ENCODE data around the gene UBE2H. TPM values are rescaled to one million over a fixed set of nuclear protein-coding genes. Genes with fewer than 3 reads are reported as not detected.

The UBE2H gene
- total RNA-seq, 1 experiment from 2014 or later = 75.1 TPM

DNA sequence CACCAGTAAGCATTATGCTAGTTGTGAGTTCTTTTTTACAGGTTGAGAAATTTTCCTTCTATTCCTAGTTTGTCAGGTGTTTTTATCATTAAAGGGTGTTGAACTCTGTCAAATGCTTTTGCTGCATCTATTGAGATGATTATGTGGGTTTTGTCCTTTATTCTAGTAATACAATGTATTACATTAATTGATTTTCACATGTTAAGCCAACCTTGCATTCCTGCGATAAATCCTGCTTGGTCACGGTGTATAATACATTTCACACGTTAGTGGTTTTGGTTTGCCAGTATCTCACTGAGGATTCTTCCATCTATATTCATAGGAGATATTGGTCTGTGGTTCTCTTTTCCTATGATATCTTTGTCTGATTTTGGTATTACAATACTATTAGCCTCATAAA, 136.0 kb downstream of the UBE2H start:
- H2BK5ac ChIP-seq (ENCODE audit: insufficient read length, low read length) = no peak overlapping the region
- WGBS (ENCODE audit: extremely low coverage, insufficient read length, low lambda C conversion rate) = no CpG with 5 or more reads among the region's 3 CpGs
- H4K20me1 ChIP-seq (ENCODE audit: control insufficient read depth, insufficient read depth, insufficient read length) = no peaks in the 10 kb centered on the region
- H2AK5ac ChIP-seq (ENCODE audit: insufficient read length, low read length) = no peak overlapping the region
- H2BK20ac ChIP-seq (ENCODE audit: low read depth, low read length, poor library complexity, severe bottlenecking) = no peak overlapping the region
- no peak overlapping the region for H4K8ac ChIP-seq (replicated peaks; ENCODE audit: insufficient read length, low read depth, low read length)
- H3K4ac ChIP-seq (ENCODE audit: low read depth, low read length) = no peak overlapping the region
- H3K18ac ChIP-seq (ENCODE audit: insufficient read length, low read depth, low read length) = no peak overlapping the region
- H3K27ac ChIP-seq (ENCODE audit: insufficient read length, low read depth, low read length) = no peak overlapping the region
- no peaks in the 10 kb centered on the region for H3K79me2 ChIP-seq (ENCODE audit: insufficient read depth, low read length)
- H3K27me3 Mint-ChIP-seq (ENCODE audit: low read depth) = peaks cover 2% of the 10 kb centered on the region
- no peak overlapping the region for H3K4me3 Mint-ChIP-seq
- H4K5ac ChIP-seq (ENCODE audit: insufficient read length, low read depth, low read length) = no peak overlapping the region
- no peak overlapping the region for H3K23ac ChIP-seq (ENCODE audit: insufficient read length, low read depth, low read length)
- no peak overlapping the region for H3T11ph ChIP-seq (ENCODE audit: low read length)
- H3K27me3 ChIP-seq (ENCODE audit: insufficient read depth, low read length) = no peaks in the 10 kb centered on the region
- no peak overlapping the region for H2AFZ ChIP-seq (ENCODE audit: low read length)
- no peak overlapping the region for H2BK12ac ChIP-seq (ENCODE audit: insufficient read length, low read depth, low read length)
- H4K91ac ChIP-seq (ENCODE audit: insufficient read length, low read depth, low read length) = no peak overlapping the region
- peaks cover 0 to 8% of the 10 kb centered on the region in 2 experiments; a peak in 1 of 4 replicates for H3K4me1 Mint-ChIP-seq
- no peak overlapping the region for H3K4me2 ChIP-seq (ENCODE audit: insufficient read depth, insufficient read length, low read length)
- H3K23me2 ChIP-seq (ENCODE audit: insufficient read length, low read depth, low read length, poor library complexity, severe bottlenecking) = no peaks in the 10 kb centered on the region
- H3K4me1 ChIP-seq (ENCODE audit: insufficient read depth, low read length) = no peaks in the 10 kb centered on the region
- H3K36me3 Mint-ChIP-seq (ENCODE audit: insufficient read depth in 1 of 3, low read depth in 3 of 3) = peaks cover 0 to 3% (median 1%) of the 10 kb centered on the region in 3 experiments; a peak in 4 of 7 replicates
- no peak overlapping the region for H2BK120ac ChIP-seq (ENCODE audit: low read depth, low read length, poor library complexity, severe bottlenecking)
- DNase-seq = no peak
- H3K56ac ChIP-seq (ENCODE audit: insufficient read length, low read depth, low read length) = no peak overlapping the region
- H3K9ac ChIP-seq (ENCODE audit: extremely low read depth, insufficient read length, low read length) = no peak overlapping the region
- H3K14ac ChIP-seq (ENCODE audit: insufficient read depth, low read length) = no peak overlapping the region
- no peak overlapping the region for H2BK15ac ChIP-seq (ENCODE audit: low read depth, low read length)
- no peaks in the 10 kb centered on the region for H3K79me1 ChIP-seq (ENCODE audit: insufficient read depth, low read depth, low read length, poor library complexity, severe bottlenecking)
- no peaks in the 10 kb centered on the region for H3K9me3 ChIP-seq (ENCODE audit: control insufficient read depth, low read depth, low read length)
- H3K9me3 Mint-ChIP-seq = peaks cover 5 to 9% of the 10 kb centered on the region in 2 experiments; a peak in 4 of 5 replicates
- no peak overlapping the region for H3K27ac Mint-ChIP-seq
- TF ChIP-seq, protein P1, sequence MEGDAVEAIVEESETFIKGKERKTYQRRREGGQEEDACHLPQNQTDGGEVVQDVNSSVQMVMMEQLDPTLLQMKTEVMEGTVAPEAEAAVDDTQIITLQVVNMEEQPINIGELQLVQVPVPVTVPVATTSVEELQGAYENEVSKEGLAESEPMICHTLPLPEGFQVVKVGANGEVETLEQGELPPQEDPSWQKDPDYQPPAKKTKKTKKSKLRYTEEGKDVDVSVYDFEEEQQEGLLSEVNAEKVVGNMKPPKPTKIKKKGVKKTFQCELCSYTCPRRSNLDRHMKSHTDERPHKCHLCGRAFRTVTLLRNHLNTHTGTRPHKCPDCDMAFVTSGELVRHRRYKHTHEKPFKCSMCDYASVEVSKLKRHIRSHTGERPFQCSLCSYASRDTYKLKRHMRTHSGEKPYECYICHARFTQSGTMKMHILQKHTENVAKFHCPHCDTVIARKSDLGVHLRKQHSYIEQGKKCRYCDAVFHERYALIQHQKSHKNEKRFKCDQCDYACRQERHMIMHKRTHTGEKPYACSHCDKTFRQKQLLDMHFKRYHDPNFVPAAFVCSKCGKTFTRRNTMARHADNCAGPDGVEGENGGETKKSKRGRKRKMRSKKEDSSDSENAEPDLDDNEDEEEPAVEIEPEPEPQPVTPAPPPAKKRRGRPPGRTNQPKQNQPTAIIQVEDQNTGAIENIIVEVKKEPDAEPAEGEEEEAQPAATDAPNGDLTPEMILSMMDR (conservative IDR thresholded peaks at IDR 0.05) = no peak
